OCI-LY7 (cell line): ENCODE results near the gene LMO4. TPM values are rescaled to one million over a fixed set of nuclear protein-coding genes. Genes with fewer than 3 reads are reported as not detected.

Experiments used
- BruUV-seq: library from RNA; stranded (reverse); fragments of 400-500 nt; replicated peaks from 2 replicates; lab custom pipeline; 2021; lab: Mats Ljungman, UMichigan
- CTCF ChIA-PET: fragments of 300-600 bp; sonication (Branson Sonifier 250); formaldehyde crosslinking; loops from one replicate; lab custom pipeline; 2022; ENCODE audit warnings: antibody characterized with exemption; ENCODE audit not compliant: unreplicated experiment; lab: Charles Lee
- POLR2A ChIA-PET: fragments of 300-600 bp; sonication (Branson Sonifier 250); formaldehyde crosslinking; loops from one replicate; lab custom pipeline; 2022; ENCODE audit warnings: antibody characterized with exemption; lab: Charles Lee
- DNase-seq: peaks from one replicate; pipeline ENCODE4 v3.0.0-alpha.2; 2015; ENCODE audit warnings: low spot score
- H2AFZ ChIP-seq: fragments of 200-600 bp; sonication (generic), shearing (Covaris generic); 2 replicates; pipeline ENCODE4 v1.6.1; 2014; ENCODE audit warnings: mild to moderate bottlenecking, antibody characterized with exemption, low read length, moderate library complexity
- H3K27ac ChIP-seq: fragments of 200-600 bp; sonication (generic); 2 replicates; pipeline ENCODE4 v1.5.1; 2014; ENCODE audit warnings: mixed run types, low read depth, mild to moderate bottlenecking, moderate library complexity, low read length, inconsistent platforms; ENCODE audit not compliant: poor library complexity, severe bottlenecking
- H3K36me3 ChIP-seq: fragments of 200-600 bp; sonication (generic); 2 replicates; pipeline ENCODE4 v1.6.1; 2014; ENCODE audit warnings: mild to moderate bottlenecking, antibody characterized with exemption, low read length, moderate library complexity, mixed read lengths; ENCODE audit not compliant: insufficient read depth
- H3K4me1 ChIP-seq: fragments of 200-600 bp; sonication (generic); 2 replicates; pipeline ENCODE4 v1.5.1; 2014; ENCODE audit warnings: mild to moderate bottlenecking, low read length; ENCODE audit not compliant: insufficient read depth, poor library complexity, severe bottlenecking
- H3K4me2 ChIP-seq: fragments of 200-600 bp; sonication (generic); 2 replicates; pipeline ENCODE4 v1.6.1; 2014; ENCODE audit warnings: mild to moderate bottlenecking, low read length
- H3K4me3 ChIP-seq: fragments of 200-600 bp; sonication (generic); 2 replicates; pipeline ENCODE4 v1.5.1; 2014; ENCODE audit warnings: mild to moderate bottlenecking, low read depth, low read length; ENCODE audit not compliant: poor library complexity, severe bottlenecking
- H3K79me2 ChIP-seq: fragments of 200-600 bp; sonication (generic); 2 replicates; pipeline ENCODE4 v1.6.1; 2016; ENCODE audit warnings: low read depth, mild to moderate bottlenecking, low read length, moderate library complexity, mixed read lengths; ENCODE audit not compliant: insufficient read depth
- H3K9me2 ChIP-seq: fragments of 200-600 bp; sonication (generic); 2 replicates; pipeline ENCODE4 v1.6.1; 2016; ENCODE audit warnings: mild to moderate bottlenecking, low read length, mixed read lengths; ENCODE audit not compliant: insufficient read depth
- H3K9me3 ChIP-seq: fragments of 200-600 bp; sonication (generic); 2 replicates; pipeline ENCODE4 v1.6.1; 2014; ENCODE audit warnings: mild to moderate bottlenecking, mixed run types, low read length, mixed read lengths
- H4K20me1 ChIP-seq: fragments of 200-600 bp; sonication (generic); 2 replicates; pipeline ENCODE4 v1.6.1; 2014; ENCODE audit warnings: mild to moderate bottlenecking, antibody characterized with exemption, low read length, moderate library complexity, mixed read lengths; ENCODE audit not compliant: insufficient read depth
- CTCF ChIP-seq: fragments of 200-600 bp; sonication (generic); conservative IDR thresholded peaks from 2 replicates; pipeline ENCODE4 v1.5.1; 2014; ENCODE audit warnings: mild to moderate bottlenecking, antibody characterized with exemption, low read length, moderate library complexity, mixed read lengths
- EZH2phosphoT487 ChIP-seq: fragments of 200-600 bp; sonication (generic); IDR thresholded peaks from 2 replicates; pipeline ENCODE4 v1.6.1; 2018; ENCODE audit warnings: low read depth, borderline replicate concordance, mild to moderate bottlenecking, mixed run types, antibody characterized with exemption, low read length, moderate library complexity, mixed read lengths
- intact Hi-C: fragments of 100-400 bp; cut with micrococcal nuclease; formaldehyde crosslinking; loops from one replicate; pipeline ENCODE4 v1.10.0; 2022; ENCODE audit not compliant: unreplicated experiment
- total RNA-seq, 2 experiments: library from RNA; depleted of rRNA in 1 of 2; stranded (reverse); fragments of >200 nt in 1 of 2; shearing (Covaris generic) in 1 of 2; gene quantifications; 2 replicates each; pipeline ENCODE4 v1.2.3, GENCODE V29; 2014 to 2022

Gene LMO4
- total RNA-seq, 2 experiments from 2014 or later: 19.9 to 35.8 TPM

- Histone ChIP-seq H4K20me1 (peaks cover 21% of the 10 kb centered on the region; the same call in 1 of the 2 replicates), H3K9me2 (no peaks in the 10 kb centered on the region), H3K36me3 (peaks cover 8% of the 10 kb centered on the region; the same call in 1 of the 2 replicates), H3K79me2 (no peaks in the 10 kb centered on the region), H3K9me3 (no peaks in the 10 kb centered on the region), H3K4me3 (peak overlapping the region; percentile 75), H3K4me2 (peak overlapping the region; percentile 95), H3K4me1 (peaks cover 41% of the 10 kb centered on the region), H3K27ac (no peak overlapping the region), H2AFZ (no peak overlapping the region)
- POLR2A ChIA-PET: interaction anchor here (0.5 to 1.7 kb wide), 13 partner anchors 10 to 834 kb away, joined by 3 to 11 read pairs (median 3); no protein-coding TSS in a partner anchor
- no peak for DNase-seq
- TF ChIP-seq CTCF (no peak), EZH2phosphoT487 (no peak)
- BruUV-seq: no TSS peak
- intact Hi-C loops: loop anchor here (10.0 kb wide), 1 partner anchor 1555 kb away; no protein-coding TSS in a partner anchor
- CTCF ChIA-PET: interaction anchor here (0.6 kb wide), 1 partner anchor 108 kb away, joined by 6 read pairs; no protein-coding TSS in a partner anchor
Observed at GRCh38 chr1:87330057-87330884, 1.6 kb downstream of the LMO4 start.

- POLR2A ChIA-PET: interaction anchor here (0.6 to 1.3 kb wide), 7 partner anchors 21 to 1623 kb away, joined by 3 to 5 read pairs (median 3); partner anchors contain the start of gene ZNHIT6
Observed at GRCh38 chr1:87330885-87331364, 2.2 kb downstream of the LMO4 start.

More at GRCh38 chr1:87330885-87331364, 2.2 kb downstream of the LMO4 start:
- TF ChIP-seq CTCF (no peak), EZH2phosphoT487 (no peak)
- Histone ChIP-seq H3K27ac (no peak overlapping the region), H3K4me3 (peak overlapping the region; percentile 75), H3K4me2 (peak overlapping the region; percentile 95), H4K20me1 (peaks cover 21% of the 10 kb centered on the region; the same call in 1 of the 2 replicates), H3K9me2 (no peaks in the 10 kb centered on the region), H3K36me3 (peaks cover 8% of the 10 kb centered on the region; the same call in 1 of the 2 replicates), H3K79me2 (no peaks in the 10 kb centered on the region), H3K9me3 (no peaks in the 10 kb centered on the region), H2AFZ (no peak overlapping the region), H3K4me1 (peaks cover 45% of the 10 kb centered on the region)
- intact Hi-C loops: loop anchor here (10.0 kb wide), 1 partner anchor 1554 kb away; no protein-coding TSS in a partner anchor
- CTCF ChIA-PET: no interaction called here
- DNase-seq: no peak
- BruUV-seq: no TSS peak
